Measurements from ENCODE around the gene AGAP2. TPM values are rescaled to one million over a fixed set of nuclear protein-coding genes. Genes with fewer than 3 reads are reported as not detected.
A peak's percentile ranks its signal among the peaks of the same experiment; 100 is the strongest.

AGAP2 gene
- total and polyA plus RNA-seq, 2 of the 13 experiments (the other 11 are each of a cell fraction or from before 2014, with no cell fraction given): 0.38 to 0.45 TPM

- TF ChIP-seq PHB2 (IDR thresholded peaks at IDR 0.05; ENCODE audit: partially characterized antibody): no peak
- TF ChIP-seq ZNF362 (CRISPR knock-in tag; IDR thresholded peaks at IDR 0.05; ENCODE audit: borderline replicate concordance): no peak
- no peak for TF ChIP-seq GPBP1L1 (CRISPR knock-in tag; IDR thresholded peaks at IDR 0.05)
- no peak for TF ChIP-seq ZNF691 (CRISPR knock-in tag; IDR thresholded peaks at IDR 0.05; ENCODE audit: borderline replicate concordance, low read depth)
- TF ChIP-seq CTCF (CRISPR knock-in tag; IDR thresholded peaks at IDR 0.05): peak; percentile 94
- TF ChIP-seq ZNF510 (CRISPR knock-in tag; IDR thresholded peaks at IDR 0.05; ENCODE audit: low read depth): no peak
- TF ChIP-seq PAWR (CRISPR knock-in tag; IDR thresholded peaks at IDR 0.05; ENCODE audit: borderline replicate concordance): no peak
- no peak for TF ChIP-seq ZNF430 (CRISPR knock-in tag; IDR thresholded peaks at IDR 0.05)
- no peak for TF ChIP-seq MTF1 (CRISPR knock-in tag; IDR thresholded peaks at IDR 0.05)
- no peak for TF ChIP-seq ZFAT (CRISPR knock-in tag; conservative IDR thresholded peaks at IDR 0.05)
- no peak for TF ChIP-seq ZNF512B (CRISPR knock-in tag; IDR thresholded peaks at IDR 0.05; ENCODE audit: borderline replicate concordance)
- no peak for TF ChIP-seq SMARCE1 (IDR thresholded peaks at IDR 0.05; ENCODE audit: borderline replicate concordance)
- no peak for TF ChIP-seq ZBTB8A (CRISPR knock-in tag; IDR thresholded peaks at IDR 0.05; ENCODE audit: borderline replicate concordance, low read depth)
- TF ChIP-seq NFE2L1 (CRISPR knock-in tag; IDR thresholded peaks at IDR 0.05; ENCODE audit: borderline replicate concordance): no peak
- 0 out of 2 replicates have a peak, but pooled peaks have one; percentile 12 for TF ChIP-seq HDAC2 (CRISPR knock-in tag; IDR thresholded peaks at IDR 0.05)
- TF ChIP-seq XBP1 (CRISPR knock-in tag; IDR thresholded peaks at IDR 0.05): no peak
- no peak for TF ChIP-seq DNMT3B (CRISPR knock-in tag; conservative IDR thresholded peaks at IDR 0.05)
- TF ChIP-seq BCL3 (CRISPR knock-in tag; IDR thresholded peaks at IDR 0.05): 0 out of 2 replicates have a peak, but pooled peaks have one; percentile 18
Measured at GRCh38 chr12:57726151-57726883, 12.2 kb downstream of the AGAP2 start (continued).
